Osteoblast (primary cell): ENCODE results near the gene PTTG2. TPM values are rescaled to one million over a fixed set of nuclear protein-coding genes. Genes with fewer than 3 reads are reported as not detected.

Experiments used
- DNase-seq: peaks from one replicate; pipeline ENCODE4 v3.0.0; 2011; ENCODE audit warnings: low spot score, mixed read lengths; ENCODE audit not compliant: insufficient read length; ENCODE audit errors: missing footprints
- H2AFZ ChIP-seq: 2 replicates; pipeline ENCODE4 v1.6.0; 2011; ENCODE audit warnings: mild to moderate bottlenecking, low read length
- H3K27ac ChIP-seq: 2 replicates; pipeline ENCODE4 v1.5.1; 2011; ENCODE audit warnings: mild to moderate bottlenecking, low read depth, low read length, moderate library complexity
- H3K27me3 ChIP-seq: 2 replicates; pipeline ENCODE4 v1.6.0; 2012; ENCODE audit warnings: mild to moderate bottlenecking, control low read depth, inconsistent platforms, low read length, moderate library complexity; ENCODE audit not compliant: insufficient read depth
- H3K36me3 ChIP-seq: 2 replicates; pipeline ENCODE4 v1.5.1; 2011; ENCODE audit warnings: mild to moderate bottlenecking, low read length, control low read depth, moderate library complexity; ENCODE audit not compliant: insufficient read depth
- H3K4me1 ChIP-seq: 2 replicates; pipeline ENCODE4 v1.5.1; 2011; ENCODE audit warnings: mild to moderate bottlenecking, low read length, control low read depth, moderate library complexity; ENCODE audit not compliant: insufficient read depth
- H3K4me2 ChIP-seq: 2 replicates; pipeline ENCODE4 v1.6.0; 2011; ENCODE audit warnings: mild to moderate bottlenecking, low read length; ENCODE audit not compliant: insufficient read depth
- H3K4me3 ChIP-seq: fragments of 200-600 bp; sonication (generic); 3 replicates; pipeline ENCODE4 v1.5.1; 2012; ENCODE audit warnings: mild to moderate bottlenecking, low read length, inconsistent platforms; ENCODE audit not compliant: insufficient read depth
- H3K79me2 ChIP-seq: 2 replicates; pipeline ENCODE4 v1.6.0; 2012; ENCODE audit warnings: mild to moderate bottlenecking, low read length, control low read depth, inconsistent platforms; ENCODE audit not compliant: insufficient read depth
- H3K9me3 ChIP-seq: 2 replicates; pipeline ENCODE4 v1.5.1; 2011; ENCODE audit warnings: low read depth, low read length, control low read depth
- H4K20me1 ChIP-seq: 2 replicates; pipeline ENCODE4 v1.6.0; 2012; ENCODE audit warnings: mild to moderate bottlenecking, low read length, control low read depth; ENCODE audit not compliant: insufficient read depth
- CTCF ChIP-seq: IDR thresholded peaks from 2 replicates; pipeline ENCODE4 v1.5.1; 2011; ENCODE audit warnings: mild to moderate bottlenecking, low read depth, low read length, moderate library complexity; ENCODE audit errors: extremely low read depth
- total RNA-seq: library from RNA; depleted of rRNA; stranded (reverse); fragments of >200 nt; gene quantifications from 2 replicates; pipeline ENCODE4 v1.2.3, GENCODE V29; 2012

The PTTG2 gene
- total RNA-seq, 1 donor: not detected

- TF ChIP-seq CTCF: no peak
- H3K9me3 ChIP-seq: no peaks in the 10 kb centered on the region
- H3K36me3 ChIP-seq: no peaks in the 10 kb centered on the region
- H3K27ac ChIP-seq: no peak overlapping the region
- no peak overlapping the region for H3K4me2 ChIP-seq
- H3K79me2 ChIP-seq: no peaks in the 10 kb centered on the region
- H3K27me3 ChIP-seq: no peaks in the 10 kb centered on the region
- H2AFZ ChIP-seq: no peak overlapping the region
- no peaks in the 10 kb centered on the region for H3K4me1 ChIP-seq
- H4K20me1 ChIP-seq: no peaks in the 10 kb centered on the region
- no peak for DNase-seq
- H3K4me3 ChIP-seq: no peak overlapping the region
Measured at GRCh38 chr4:37964734-37965457, 4.7 kb downstream of the PTTG2 start.

- Histone ChIP-seq H3K4me3 (no peak overlapping the region), H2AFZ (no peak overlapping the region), H4K20me1 (no peaks in the 10 kb centered on the region), H3K36me3 (no peaks in the 10 kb centered on the region), H3K79me2 (no peaks in the 10 kb centered on the region), H3K9me3 (no peaks in the 10 kb centered on the region), H3K27me3 (no peaks in the 10 kb centered on the region), H3K4me1 (peaks cover 3% of the 10 kb centered on the region), H3K4me2 (no peak overlapping the region), H3K27ac (no peak overlapping the region)
- no peak for TF ChIP-seq CTCF
- DNase-seq: no peak
Measured at GRCh38 chr4:37966044-37966443, 5.8 kb downstream of the PTTG2 start.

- Histone ChIP-seq H3K27me3 (no peaks in the 10 kb centered on the region), H3K4me1 (peaks cover 3% of the 10 kb centered on the region), H3K27ac (no peak overlapping the region), H3K9me3 (no peaks in the 10 kb centered on the region), H3K4me2 (peak overlapping the region; percentile 6), H4K20me1 (no peaks in the 10 kb centered on the region), H3K4me3 (no peak overlapping the region), H3K79me2 (no peaks in the 10 kb centered on the region), H3K36me3 (no peaks in the 10 kb centered on the region), H2AFZ (no peak overlapping the region)
- TF ChIP-seq CTCF: no peak
- no peak for DNase-seq
Measured at GRCh38 chr4:37967736-37968135, 7.5 kb downstream of the PTTG2 start.

- peaks cover 3% of the 10 kb centered on the region for H3K4me1 ChIP-seq
- H3K9me3 ChIP-seq: no peaks in the 10 kb centered on the region
- no peak overlapping the region for H3K4me2 ChIP-seq
- no peak overlapping the region for H2AFZ ChIP-seq
- H3K36me3 ChIP-seq: no peaks in the 10 kb centered on the region
- no peaks in the 10 kb centered on the region for H4K20me1 ChIP-seq
- no peaks in the 10 kb centered on the region for H3K79me2 ChIP-seq
- no peak for TF ChIP-seq CTCF
- no peak for DNase-seq
- H3K4me3 ChIP-seq: no peak overlapping the region
- no peaks in the 10 kb centered on the region for H3K27me3 ChIP-seq
- no peak overlapping the region for H3K27ac ChIP-seq
Measured at GRCh38 chr4:37968747-37969146, 8.5 kb downstream of the PTTG2 start.
